ENCODE measurements around the gene ANKS1B.

Gene ANKS1B

GRCh38 chr12:99759444-99759843, 225.3 kb downstream of the ANKS1B start:
- no peak overlapping the region for H3K27ac ChIP-seq (ENCODE audit: low read depth, low read length, poor library complexity, severe bottlenecking)
- H4K20me1 ChIP-seq (ENCODE audit: insufficient read depth, low read length), result no peaks in the 10 kb centered on the region
- no peaks in the 10 kb centered on the region for H3K36me3 ChIP-seq (ENCODE audit: insufficient read depth, low read length)
- no peaks in the 10 kb centered on the region for H3K9me3 ChIP-seq (ENCODE audit: low read length)
- H3K79me2 ChIP-seq (ENCODE audit: insufficient read depth, low read length), result no peaks in the 10 kb centered on the region
- H3K9ac ChIP-seq (ENCODE audit: low read length), result no peak overlapping the region
- no peaks in the 10 kb centered on the region for H3F3A ChIP-seq (ENCODE audit: insufficient read depth, low read length)
- H3K4me3 ChIP-seq (ENCODE audit: low read depth, low read length, poor library complexity, severe bottlenecking), result no peak overlapping the region
- TF ChIP-seq CTCF (IDR thresholded peaks at IDR 0.05; ENCODE audit: low read length) (no peak), EZH2 (IDR thresholded peaks at IDR 0.05; ENCODE audit: borderline replicate concordance, low read length) (no peak)
- H3K4me2 ChIP-seq (ENCODE audit: low read length), result no peak overlapping the region
- no peak overlapping the region for H2AFZ ChIP-seq (ENCODE audit: low read length)
- H3K4me1 ChIP-seq (ENCODE audit: insufficient read depth, low read length, severe bottlenecking), result no peaks in the 10 kb centered on the region
- no peaks in the 10 kb centered on the region for H3K27me3 ChIP-seq (ENCODE audit: insufficient read depth, low read length)
- H3K9me2 ChIP-seq (ENCODE audit: low read depth, low read length), result no peaks in the 10 kb centered on the region

GRCh38 chr12:99758997-99759396, 225.7 kb downstream of the ANKS1B start:
- no peaks in the 10 kb centered on the region for H3F3A ChIP-seq (ENCODE audit: insufficient read depth, low read length)
- no peaks in the 10 kb centered on the region for H3K4me1 ChIP-seq (ENCODE audit: insufficient read depth, low read length, severe bottlenecking)
- no peaks in the 10 kb centered on the region for H3K36me3 ChIP-seq (ENCODE audit: insufficient read depth, low read length)
- no peaks in the 10 kb centered on the region for H3K9me2 ChIP-seq (ENCODE audit: low read depth, low read length)
- H4K20me1 ChIP-seq (ENCODE audit: insufficient read depth, low read length), result no peaks in the 10 kb centered on the region
- TF ChIP-seq CTCF (IDR thresholded peaks at IDR 0.05; ENCODE audit: low read length), result no peak
- H2AFZ ChIP-seq (ENCODE audit: low read length), result no peak overlapping the region
- no peaks in the 10 kb centered on the region for H3K9me3 ChIP-seq (ENCODE audit: low read length)
- H3K4me3 ChIP-seq (ENCODE audit: low read depth, low read length, poor library complexity, severe bottlenecking), result no peak overlapping the region
- H3K27ac ChIP-seq (ENCODE audit: low read depth, low read length, poor library complexity, severe bottlenecking), result no peak overlapping the region
- no peak overlapping the region for H3K4me2 ChIP-seq (ENCODE audit: low read length)
- no peaks in the 10 kb centered on the region for H3K27me3 ChIP-seq (ENCODE audit: insufficient read depth, low read length)
- H3K79me2 ChIP-seq (ENCODE audit: insufficient read depth, low read length), result no peaks in the 10 kb centered on the region
- no peak overlapping the region for H3K9ac ChIP-seq (ENCODE audit: low read length)

GRCh38 chr12:99752740-99753139, 232.0 kb downstream of the ANKS1B start:
- TF ChIP-seq CTCF (IDR thresholded peaks at IDR 0.05; ENCODE audit: low read length), result no peak
- TF ChIP-seq EZH2 (IDR thresholded peaks at IDR 0.05; ENCODE audit: borderline replicate concordance, low read length), result no peak
- H3K79me2 ChIP-seq (ENCODE audit: insufficient read depth, low read length), result no peaks in the 10 kb centered on the region

More at GRCh38 chr12:99752740-99753139, 232.0 kb downstream of the ANKS1B start:
- Histone ChIP-seq H2AFZ (ENCODE audit: low read length) (no peak overlapping the region), H3K9ac (ENCODE audit: low read length) (no peak overlapping the region), H3K36me3 (ENCODE audit: insufficient read depth, low read length) (no peaks in the 10 kb centered on the region), H3K9me3 (ENCODE audit: low read length) (no peaks in the 10 kb centered on the region), H3K4me2 (ENCODE audit: low read length) (no peak overlapping the region), H3K27ac (ENCODE audit: low read depth, low read length, poor library complexity, severe bottlenecking) (no peak overlapping the region), H3K27me3 (ENCODE audit: insufficient read depth, low read length) (no peaks in the 10 kb centered on the region), H3K4me1 (ENCODE audit: insufficient read depth, low read length, severe bottlenecking) (no peaks in the 10 kb centered on the region), H4K20me1 (ENCODE audit: insufficient read depth, low read length) (no peaks in the 10 kb centered on the region), H3K4me3 (ENCODE audit: low read depth, low read length, poor library complexity, severe bottlenecking) (no peak overlapping the region), H3F3A (ENCODE audit: insufficient read depth, low read length) (no peaks in the 10 kb centered on the region), H3K9me2 (ENCODE audit: low read depth, low read length) (no peaks in the 10 kb centered on the region)

All from OCI-LY1 (cell line).